Prostate gland (tissue), 2 donors: Measurements from ENCODE around the gene CALM3.

Source experiments
- POLR2A ChIP-seq: fragments of 450-650 bp; IDR thresholded peaks from one replicate; pipeline ENCODE4 v1.6.1; 2016; ENCODE audit warnings: antibody characterized with exemption, mild to moderate bottlenecking
- POLR2AphosphoS5 ChIP-seq: sonication (generic); formaldehyde crosslinking; IDR thresholded peaks from one replicate; pipeline ENCODE4 v1.6.1; 2017; ENCODE audit warnings: antibody characterized with exemption
- TF ChIP-seq, protein P1 (sequence below), 4 experiments: fragments of 200-600 bp in 2 of 4; fragments of 450-650 bp in 2 of 4; sonication (generic) in 2 of 4; IDR thresholded peaks; 1 replicate in 3 of 4; 2 replicates in 1 of 4; pipeline ENCODE4 v1.5.1; 2016 to 2019; ENCODE audit warnings: antibody characterized with exemption in 4 of 4, mild to moderate bottlenecking in 2 of 4, moderate library complexity in 2 of 4

DNA sequence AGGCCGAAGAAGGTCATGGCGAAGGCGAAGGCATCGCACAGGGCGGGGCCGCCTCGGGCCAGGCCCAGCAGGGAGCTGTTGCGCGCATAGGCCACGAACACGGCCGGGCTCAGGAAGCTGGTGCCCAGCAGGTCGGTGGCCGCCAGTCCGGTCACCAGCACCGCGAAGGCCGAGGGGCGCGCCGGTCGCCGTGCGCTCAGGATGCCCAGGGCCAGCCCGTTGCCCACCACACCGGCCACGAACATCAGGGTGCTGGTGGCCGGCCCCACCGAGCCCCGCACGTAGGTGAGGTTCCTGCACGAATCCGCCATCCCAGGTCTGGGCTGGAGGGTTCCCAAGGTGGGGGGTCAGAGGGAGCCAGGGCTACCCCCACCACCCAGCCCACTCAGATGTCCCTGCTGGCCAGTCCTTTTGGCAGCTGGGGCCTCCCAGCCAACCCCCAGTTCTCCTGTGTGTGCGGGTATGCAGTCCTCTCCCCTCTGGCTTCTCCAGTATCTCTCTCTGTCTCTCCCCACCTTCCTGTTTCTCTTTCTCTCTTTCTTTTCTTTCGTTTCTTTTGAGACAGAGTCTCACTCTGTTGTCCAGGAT is 22.9 kb downstream of the CALM3 start:
- TF ChIP-seq, protein P1, sequence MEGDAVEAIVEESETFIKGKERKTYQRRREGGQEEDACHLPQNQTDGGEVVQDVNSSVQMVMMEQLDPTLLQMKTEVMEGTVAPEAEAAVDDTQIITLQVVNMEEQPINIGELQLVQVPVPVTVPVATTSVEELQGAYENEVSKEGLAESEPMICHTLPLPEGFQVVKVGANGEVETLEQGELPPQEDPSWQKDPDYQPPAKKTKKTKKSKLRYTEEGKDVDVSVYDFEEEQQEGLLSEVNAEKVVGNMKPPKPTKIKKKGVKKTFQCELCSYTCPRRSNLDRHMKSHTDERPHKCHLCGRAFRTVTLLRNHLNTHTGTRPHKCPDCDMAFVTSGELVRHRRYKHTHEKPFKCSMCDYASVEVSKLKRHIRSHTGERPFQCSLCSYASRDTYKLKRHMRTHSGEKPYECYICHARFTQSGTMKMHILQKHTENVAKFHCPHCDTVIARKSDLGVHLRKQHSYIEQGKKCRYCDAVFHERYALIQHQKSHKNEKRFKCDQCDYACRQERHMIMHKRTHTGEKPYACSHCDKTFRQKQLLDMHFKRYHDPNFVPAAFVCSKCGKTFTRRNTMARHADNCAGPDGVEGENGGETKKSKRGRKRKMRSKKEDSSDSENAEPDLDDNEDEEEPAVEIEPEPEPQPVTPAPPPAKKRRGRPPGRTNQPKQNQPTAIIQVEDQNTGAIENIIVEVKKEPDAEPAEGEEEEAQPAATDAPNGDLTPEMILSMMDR (IDR thresholded peaks at IDR 0.05) = no peak
- no peak for TF ChIP-seq POLR2AphosphoS5
- TF ChIP-seq POLR2A = no peak
